Chondrocyte (in vitro differentiated cells): ENCODE data around the gene UBE2L6. TPM values are rescaled to one million over a fixed set of nuclear protein-coding genes. Genes with fewer than 3 reads are reported as not detected.

Experiments used
- DNase-seq: peaks from one replicate; pipeline ENCODE4 v3.0.0; 2021; ENCODE audit warnings: mixed read lengths, low spot score
- H3K27ac Mint-ChIP-seq: one replicate; pipeline ENCODE4 v1.8.0; 2021; ENCODE audit warnings: mild to moderate bottlenecking, moderate library complexity, mixed read lengths; ENCODE audit not compliant: unreplicated experiment
- H3K27me3 Mint-ChIP-seq: 2 replicates; pipeline ENCODE4 v1.8.0; 2021; ENCODE audit warnings: low read depth, mixed read lengths
- H3K36me3 Mint-ChIP-seq: 2 replicates; pipeline ENCODE4 v1.8.0; 2021; ENCODE audit warnings: low read depth, mixed read lengths
- H3K4me1 Mint-ChIP-seq: 2 replicates; pipeline ENCODE4 v1.8.0; 2021; ENCODE audit warnings: low read depth, mild to moderate bottlenecking, mixed read lengths
- H3K4me3 Mint-ChIP-seq: one replicate; pipeline ENCODE4 v1.8.0; 2021; ENCODE audit warnings: mild to moderate bottlenecking, moderate library complexity, mixed read lengths; ENCODE audit not compliant: unreplicated experiment
- H3K9me3 Mint-ChIP-seq: 2 replicates; pipeline ENCODE4 v1.8.0; 2021; ENCODE audit warnings: low read depth, mixed read lengths
- total RNA-seq: library from RNA; stranded (reverse); gene quantifications from 3 replicates; pipeline ENCODE4 v1.2.1, GENCODE V29; 2021
- TF ChIP-seq, protein P1 (sequence below): fragments of 200-600 bp; sonication (generic); IDR thresholded peaks from 2 replicates; pipeline ENCODE4 v1.5.0; 2021; ENCODE audit warnings: antibody characterized with exemption, mild to moderate bottlenecking, moderate library complexity

UBE2L6 gene
- total RNA-seq, 1 donor from 2014 or later = 8.8 TPM

GRCh38 chr11:57598831-57599155 lies 31.3 kb upstream of the UBE2L6 start:
- H3K4me3 Mint-ChIP-seq = peak overlapping the region; percentile 10
- TF ChIP-seq, protein P1, sequence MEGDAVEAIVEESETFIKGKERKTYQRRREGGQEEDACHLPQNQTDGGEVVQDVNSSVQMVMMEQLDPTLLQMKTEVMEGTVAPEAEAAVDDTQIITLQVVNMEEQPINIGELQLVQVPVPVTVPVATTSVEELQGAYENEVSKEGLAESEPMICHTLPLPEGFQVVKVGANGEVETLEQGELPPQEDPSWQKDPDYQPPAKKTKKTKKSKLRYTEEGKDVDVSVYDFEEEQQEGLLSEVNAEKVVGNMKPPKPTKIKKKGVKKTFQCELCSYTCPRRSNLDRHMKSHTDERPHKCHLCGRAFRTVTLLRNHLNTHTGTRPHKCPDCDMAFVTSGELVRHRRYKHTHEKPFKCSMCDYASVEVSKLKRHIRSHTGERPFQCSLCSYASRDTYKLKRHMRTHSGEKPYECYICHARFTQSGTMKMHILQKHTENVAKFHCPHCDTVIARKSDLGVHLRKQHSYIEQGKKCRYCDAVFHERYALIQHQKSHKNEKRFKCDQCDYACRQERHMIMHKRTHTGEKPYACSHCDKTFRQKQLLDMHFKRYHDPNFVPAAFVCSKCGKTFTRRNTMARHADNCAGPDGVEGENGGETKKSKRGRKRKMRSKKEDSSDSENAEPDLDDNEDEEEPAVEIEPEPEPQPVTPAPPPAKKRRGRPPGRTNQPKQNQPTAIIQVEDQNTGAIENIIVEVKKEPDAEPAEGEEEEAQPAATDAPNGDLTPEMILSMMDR = no peak
- no peak overlapping the region for H3K27ac Mint-ChIP-seq
- H3K9me3 Mint-ChIP-seq = no peaks in the 10 kb centered on the region
- peaks cover 7% of the 10 kb centered on the region for H3K4me1 Mint-ChIP-seq
- no peak for DNase-seq
- no peaks in the 10 kb centered on the region for H3K36me3 Mint-ChIP-seq
- peaks cover 11% of the 10 kb centered on the region for H3K27me3 Mint-ChIP-seq

DNA sequence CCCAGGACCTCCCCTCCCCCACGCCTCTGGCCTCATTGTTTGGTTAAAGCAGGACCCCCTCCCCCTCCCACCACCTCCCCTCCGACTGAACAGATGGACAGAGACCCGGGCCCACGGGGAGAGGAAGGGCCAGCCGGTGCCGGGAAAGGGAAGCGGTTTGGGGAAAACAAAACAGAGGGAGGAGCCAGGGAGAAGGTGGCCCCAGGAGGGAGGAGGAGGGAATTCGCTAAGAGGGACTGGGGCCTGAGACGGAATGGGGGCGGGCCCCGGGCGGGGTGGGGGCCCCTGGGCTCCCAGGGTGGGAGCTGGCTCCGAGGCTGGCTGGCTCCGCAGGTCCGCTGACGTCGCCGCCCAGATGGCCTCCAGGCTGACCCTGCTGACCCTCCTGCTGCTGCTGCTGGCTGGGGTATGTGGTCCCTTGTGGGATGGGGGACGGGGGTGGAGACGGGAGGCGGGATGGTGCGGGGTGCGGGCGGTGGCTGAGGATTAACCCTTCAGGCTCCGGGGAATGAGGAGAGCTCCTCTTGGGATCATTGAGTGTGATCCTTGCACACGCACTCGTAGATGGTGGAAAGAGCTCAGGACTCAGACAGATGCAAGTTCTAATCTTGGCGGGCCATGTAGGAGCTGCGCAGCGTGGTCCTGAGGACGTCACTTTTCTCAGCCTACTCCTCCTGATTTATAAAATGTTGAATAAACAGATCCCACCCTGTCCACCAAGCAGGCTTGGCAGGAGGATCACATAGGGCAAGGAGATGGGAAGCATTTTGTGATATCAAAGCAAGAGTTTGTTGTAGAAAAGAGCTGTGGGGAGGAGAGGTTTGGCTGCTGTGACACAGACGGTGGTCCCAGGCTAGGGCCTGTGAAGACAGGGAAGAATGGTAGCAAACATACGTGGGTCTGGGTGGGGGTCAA lies 30.7 kb upstream of the UBE2L6 start:
- H3K36me3 Mint-ChIP-seq = no peaks in the 10 kb centered on the region
- TF ChIP-seq, protein P1 = no peak
- peak overlapping the region; percentile 64 for H3K4me3 Mint-ChIP-seq
- DNase-seq = no peak
- peaks cover 7% of the 10 kb centered on the region for H3K4me1 Mint-ChIP-seq
- H3K9me3 Mint-ChIP-seq = no peaks in the 10 kb centered on the region
- H3K27me3 Mint-ChIP-seq = peaks cover 12% of the 10 kb centered on the region
- peak overlapping the region; percentile 3 for H3K27ac Mint-ChIP-seq

GRCh38 chr11:57597461-57597915 lies 30.0 kb upstream of the UBE2L6 start, which contains the start of gene SERPING1:
TSS of gene SERPING1 (plus strand) at chr11:57597685. CDS start at chr11:57598271, 586 bp downstream.
- H3K9me3 Mint-ChIP-seq = no peaks in the 10 kb centered on the region
- H3K4me1 Mint-ChIP-seq = peaks cover 7% of the 10 kb centered on the region
- TF ChIP-seq, protein P1 = no peak
- H3K27ac Mint-ChIP-seq = peak within 1 kb of the TSS; percentile 3
- H3K27me3 Mint-ChIP-seq = peaks cover 12% of the 10 kb centered on the region
- H3K36me3 Mint-ChIP-seq = no peaks in the 10 kb centered on the region
- peak within 1 kb of the TSS; percentile 64 for H3K4me3 Mint-ChIP-seq
- DNase-seq = no peak

DNA sequence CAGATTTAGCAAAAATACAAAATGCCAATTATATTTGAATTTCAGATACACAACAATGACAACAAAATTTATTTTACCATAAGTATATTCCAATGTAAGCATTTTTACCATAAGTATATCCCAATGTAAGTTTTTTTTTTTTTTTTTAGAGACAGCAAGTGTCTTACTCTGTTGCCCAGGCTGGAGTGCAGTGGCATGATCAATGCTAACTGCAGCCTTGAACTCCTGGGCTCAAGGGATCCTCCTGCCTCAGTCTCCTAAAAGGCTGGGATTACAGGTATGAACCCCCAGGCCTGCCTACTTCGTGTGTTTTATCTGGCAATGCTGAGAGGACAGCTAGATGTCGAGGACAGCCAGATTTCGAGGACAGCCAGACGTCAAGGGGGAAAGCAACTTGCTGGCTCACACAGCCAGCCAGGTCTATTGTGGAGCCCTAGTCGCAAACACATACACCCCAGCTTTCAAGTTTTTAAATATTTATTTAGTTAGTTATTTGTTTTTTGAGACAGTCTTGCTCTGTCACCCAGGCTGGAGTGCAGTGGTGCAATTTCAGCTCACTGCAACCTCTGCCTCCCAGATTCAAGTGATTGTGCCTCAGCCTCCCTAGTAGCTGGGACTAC lies 28.9 kb upstream of the UBE2L6 start:
- peaks cover 7% of the 10 kb centered on the region for H3K4me1 Mint-ChIP-seq
- TF ChIP-seq, protein P1 = no peak
- H3K4me3 Mint-ChIP-seq = no peak overlapping the region
- no peaks in the 10 kb centered on the region for H3K36me3 Mint-ChIP-seq
- no peaks in the 10 kb centered on the region for H3K9me3 Mint-ChIP-seq
- DNase-seq = no peak
- no peak overlapping the region for H3K27ac Mint-ChIP-seq
- H3K27me3 Mint-ChIP-seq = peaks cover 12% of the 10 kb centered on the region

DNA sequence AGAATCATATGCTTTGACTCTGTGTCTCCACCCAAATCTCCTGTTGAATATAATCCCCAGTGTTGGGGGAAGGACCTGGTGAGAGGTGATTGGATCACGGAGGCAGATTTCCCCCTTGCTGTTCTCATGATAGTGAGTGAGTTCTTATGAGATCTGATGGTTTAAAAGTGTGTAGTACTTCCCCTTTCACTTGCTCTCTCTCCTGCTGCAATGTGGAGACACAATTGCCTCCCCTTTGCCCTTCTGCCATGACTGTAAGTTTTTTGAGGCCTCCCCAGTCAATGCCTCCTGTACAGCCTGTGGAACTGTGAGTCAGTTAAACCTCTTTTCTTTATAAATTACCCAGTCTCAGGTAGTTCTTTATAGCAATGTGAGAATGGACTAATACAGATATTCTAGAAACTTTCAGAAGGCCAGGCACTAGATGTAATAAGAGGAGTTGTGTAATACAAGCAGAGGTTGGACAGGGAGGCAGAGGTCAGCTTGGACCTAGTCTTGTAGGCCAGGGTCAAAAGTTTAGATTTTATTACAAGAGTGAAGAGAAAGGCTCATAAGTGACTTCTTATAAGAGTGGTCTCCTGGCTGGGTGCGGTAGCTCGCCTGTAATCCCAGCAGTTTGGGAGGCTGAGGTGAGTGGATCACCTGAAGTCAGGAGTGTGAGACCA lies 20.7 kb upstream of the UBE2L6 start:
- H3K27me3 Mint-ChIP-seq = no peaks in the 10 kb centered on the region
- H3K4me1 Mint-ChIP-seq = no peaks in the 10 kb centered on the region
- TF ChIP-seq, protein P1 = no peak
- H3K9me3 Mint-ChIP-seq = no peaks in the 10 kb centered on the region
- H3K36me3 Mint-ChIP-seq = no peaks in the 10 kb centered on the region
- H3K4me3 Mint-ChIP-seq = no peak overlapping the region
- H3K27ac Mint-ChIP-seq = no peak overlapping the region
- no peak for DNase-seq
